GM12878 (cell line): ENCODE results near the gene THRA. TPM values are rescaled to one million over a fixed set of nuclear protein-coding genes. Genes with fewer than 3 reads are reported as not detected.

ENCODE experiments used
- ASH2L ChIP-seq: fragments of 300-600, 200-600 bp; sonication (generic); IDR thresholded peaks from 2 replicates; pipeline ENCODE4 v1.6.1; 2017; ENCODE audit warnings: low read depth, mild to moderate bottlenecking, borderline replicate concordance
- CHD2 ChIP-seq: IDR thresholded peaks from 2 replicates; pipeline ENCODE4 v1.6.1; 2011; ENCODE audit warnings: low read depth, low read length, improper control_type of control experiment, borderline replicate concordance
- ETV6 ChIP-seq, 2 experiments: fragments of 450-650 bp in 1 of 2; IDR thresholded peaks in 1 of 2; conservative IDR thresholded peaks in 1 of 2; 2 replicates each; pipeline ENCODE4 v1.6.1; 2014; ENCODE audit warnings: antibody characterized with exemption in 1 of 2, borderline replicate concordance in 1 of 2, low read depth in 1 of 2, mild to moderate bottlenecking in 1 of 2, moderate library complexity in 1 of 2
- FOS ChIP-seq: IDR thresholded peaks from 3 replicates; pipeline ENCODE4 v1.6.1; 2011; ENCODE audit warnings: borderline replicate concordance; ENCODE audit not compliant: insufficient read length; ENCODE audit errors: extremely low read depth
- HDAC6 ChIP-seq: fragments of 200-600 bp; sonication (generic); IDR thresholded peaks from one replicate; pipeline ENCODE4 v1.8.0; 2017; ENCODE audit warnings: antibody characterized with exemption; ENCODE audit not compliant: unreplicated experiment
- KDM1A ChIP-seq: fragments of 200-600 bp; sonication (generic); IDR thresholded peaks from 2 replicates; pipeline ENCODE4 v1.6.1; 2016; ENCODE audit warnings: borderline replicate concordance
- MEF2B ChIP-seq: fragments of 450-650 bp; IDR thresholded peaks from 2 replicates; pipeline ENCODE4 v1.6.1; 2018; ENCODE audit warnings: mild to moderate bottlenecking, moderate library complexity; ENCODE audit not compliant: partially characterized antibody, poor library complexity, severe bottlenecking
- NR2C2 ChIP-seq: IDR thresholded peaks from 2 replicates; pipeline ENCODE4 v1.6.1; 2011; ENCODE audit warnings: borderline replicate concordance, low read depth; ENCODE audit not compliant: control insufficient read depth, insufficient read length
- SIN3A ChIP-seq: IDR thresholded peaks from 2 replicates; pipeline ENCODE4 v1.6.1; 2012; ENCODE audit warnings: low read depth, low read length, improper control_type of control experiment
- SREBF1 ChIP-seq: IDR thresholded peaks from 2 replicates; pipeline ENCODE4 v1.6.1; 2012; ENCODE audit warnings: mild to moderate bottlenecking, low read length
- SREBF2 ChIP-seq: IDR thresholded peaks from 2 replicates; pipeline ENCODE4 v1.6.1; 2012; ENCODE audit warnings: mild to moderate bottlenecking, low read length
- STAT3 ChIP-seq: IDR thresholded peaks from 2 replicates; pipeline ENCODE4 v1.6.1; 2011; ENCODE audit warnings: low read depth, low read length, improper control_type of control experiment
- SUPT20H ChIP-seq: IDR thresholded peaks from 2 replicates; pipeline ENCODE4 v1.6.1; 2011; ENCODE audit warnings: low read depth, mild to moderate bottlenecking, low read length, moderate library complexity, borderline replicate concordance; ENCODE audit not compliant: control insufficient read depth
- ZNF207 ChIP-seq: fragments of 450-650 bp; IDR thresholded peaks from 2 replicates; pipeline ENCODE4 v1.6.1; 2014; ENCODE audit warnings: antibody characterized with exemption, mild to moderate bottlenecking, borderline replicate concordance
- polyA plus RNA-seq, 11 experiments: library from polyadenylated mRNA; depleted of rRNA in 4 of 11; unstranded in 6 of 11; stranded (reverse) in 5 of 11; fragments of >200 nt; fragmentation: Nextera tagmentation in 4 of 11; fragmentation: Illumina TruSeq in 1 of 11; extraction: Ambion mirVana in 4 of 11; extraction: Trizol in 1 of 11; gene quantifications; 1 replicate in 1 of 11; 2 replicates in 10 of 11; pipeline versions ENCODE4 v1.2.1 to v1.2.3, GENCODE V29; 2011 to 2016; ENCODE audit warnings: inconsistent platforms in 2 of 11, missing spikeins in 2 of 11, low read depth in 1 of 11
- total RNA-seq, 4 experiments: library from RNA; depleted of rRNA in 3 of 4; stranded (reverse); fragments of >200 nt in 3 of 4; fragmentation: Illumina TruSeq in 1 of 4; extraction: Trizol in 1 of 4; gene quantifications; 2 replicates each; pipeline versions ENCODE4 v1.2.1 to v1.2.3, GENCODE V29; 2013 to 2021
- TF ChIP-seq, protein P1 (sequence below): fragments of 450-650 bp; formaldehyde crosslinking; IDR thresholded peaks from 2 replicates; pipeline ENCODE4 v1.4.0; 2022; ENCODE audit warnings: mild to moderate bottlenecking, moderate library complexity
- TF ChIP-seq, protein P2 (sequence below): fragments of 450-650 bp; IDR thresholded peaks from 2 replicates; pipeline ENCODE4 v1.6.1; 2018; ENCODE audit warnings: mild to moderate bottlenecking, low read depth, moderate library complexity; ENCODE audit not compliant: partially characterized antibody
- TF ChIP-seq, protein P3 (sequence below): fragments of 150-350 bp; IDR thresholded peaks from 2 replicates; pipeline ENCODE4 v1.6.1; 2016; ENCODE audit warnings: low read depth, low read length
- TF ChIP-seq, protein P4 (sequence below): IDR thresholded peaks from 2 replicates; pipeline ENCODE4 v1.6.1; 2011; ENCODE audit warnings: borderline replicate concordance, low read depth, mild to moderate bottlenecking, moderate library complexity, low read length; ENCODE audit not compliant: insufficient read depth, poor library complexity, severe bottlenecking

Gene THRA
- total and polyA plus RNA-seq, 10 of the 15 experiments (the other 5 are each of a cell fraction or from before 2014, with no cell fraction given), result 0.03 to 2.0 (median 0.64) TPM

DNA sequence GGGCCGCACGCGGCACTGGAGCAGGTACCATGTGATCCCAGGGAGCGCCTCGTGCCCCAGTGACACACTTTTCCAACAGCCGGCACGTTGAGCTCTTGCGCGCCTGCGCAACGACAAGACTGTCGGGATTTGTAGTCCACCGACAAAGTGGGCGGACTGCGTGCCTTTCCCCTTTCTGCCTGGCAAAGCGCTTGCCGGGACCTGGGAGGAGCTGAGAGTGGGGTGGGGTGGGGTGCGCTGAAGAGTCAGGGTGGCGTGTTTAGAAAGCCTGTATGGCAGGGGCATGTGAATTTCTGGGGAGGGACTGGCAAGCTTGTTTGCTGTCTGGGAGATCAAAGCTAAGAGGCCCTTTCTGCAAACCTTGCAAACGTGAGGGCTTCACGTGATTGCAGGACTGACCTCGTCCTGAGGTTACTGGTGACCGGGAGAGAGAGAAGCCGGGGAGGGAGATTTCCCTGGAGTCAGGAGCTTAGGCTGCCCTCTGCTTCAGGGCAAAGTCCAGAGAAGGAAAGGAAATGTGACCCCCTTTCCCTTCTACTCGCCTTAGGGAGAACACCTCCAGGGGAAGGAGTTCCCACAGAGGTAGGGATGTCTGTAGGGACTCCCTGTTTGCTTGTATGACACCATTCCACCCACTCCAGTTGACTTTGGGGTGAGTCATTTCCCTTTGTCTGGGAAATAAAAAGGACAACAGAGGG is 38.1 kb downstream of the THRA start (continued):
- TF ChIP-seq, protein P1, sequence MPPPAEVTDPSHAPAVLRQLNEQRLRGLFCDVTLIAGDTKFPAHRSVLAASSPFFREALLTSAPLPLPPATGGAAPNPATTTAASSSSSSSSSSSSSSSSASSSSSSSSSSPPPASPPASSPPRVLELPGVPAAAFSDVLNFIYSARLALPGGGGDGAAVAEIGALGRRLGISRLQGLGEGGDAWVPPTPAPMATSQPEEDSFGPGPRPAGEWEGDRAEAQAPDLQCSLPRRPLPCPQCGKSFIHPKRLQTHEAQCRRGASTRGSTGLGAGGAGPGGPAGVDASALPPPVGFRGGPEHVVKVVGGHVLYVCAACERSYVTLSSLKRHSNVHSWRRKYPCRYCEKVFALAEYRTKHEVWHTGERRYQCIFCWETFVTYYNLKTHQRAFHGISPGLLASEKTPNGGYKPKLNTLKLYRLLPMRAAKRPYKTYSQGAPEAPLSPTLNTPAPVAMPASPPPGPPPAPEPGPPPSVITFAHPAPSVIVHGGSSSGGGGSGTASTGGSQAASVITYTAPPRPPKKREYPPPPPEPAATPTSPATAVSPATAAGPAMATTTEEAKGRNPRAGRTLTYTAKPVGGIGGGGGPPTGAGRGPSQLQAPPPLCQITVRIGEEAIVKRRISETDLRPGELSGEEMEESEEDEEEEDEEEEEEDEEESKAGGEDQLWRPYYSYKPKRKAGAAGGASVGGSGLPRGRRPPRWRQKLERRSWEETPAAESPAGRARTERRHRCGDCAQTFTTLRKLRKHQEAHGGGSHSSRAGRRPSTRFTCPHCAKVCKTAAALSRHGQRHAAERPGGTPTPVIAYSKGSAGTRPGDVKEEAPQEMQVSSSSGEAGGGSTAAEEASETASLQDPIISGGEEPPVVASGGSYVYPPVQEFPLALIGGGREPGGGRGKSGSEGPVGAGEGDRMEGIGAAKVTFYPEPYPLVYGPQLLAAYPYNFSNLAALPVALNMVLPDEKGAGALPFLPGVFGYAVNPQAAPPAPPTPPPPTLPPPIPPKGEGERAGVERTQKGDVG (CRISPR knock-in tag), result no peak
- TF ChIP-seq SREBF2 (no peak), ZNF207 (no peak), STAT3 (no peak), SUPT20H (no peak), ASH2L (no peak), KDM1A (no peak), SIN3A (peak; percentile 54; the same call in 1 of the 2 replicates), NR2C2 (no peak), FOS (peak; percentile 9), MEF2B (peak; percentile 79), ETV6 (conservative IDR thresholded peaks at IDR 0.05 in 1 of 2, IDR thresholded peaks at IDR 0.05 in 1 of 2; ENCODE audit: borderline replicate concordance in 1 of 2, low read depth in 1 of 2) (peak in 1 of 2 experiments; percentile 93; a peak in 2 of 4 replicates), CHD2 (no peak), HDAC6 (no peak), SREBF1 (no peak)
- TF ChIP-seq, protein P2, sequence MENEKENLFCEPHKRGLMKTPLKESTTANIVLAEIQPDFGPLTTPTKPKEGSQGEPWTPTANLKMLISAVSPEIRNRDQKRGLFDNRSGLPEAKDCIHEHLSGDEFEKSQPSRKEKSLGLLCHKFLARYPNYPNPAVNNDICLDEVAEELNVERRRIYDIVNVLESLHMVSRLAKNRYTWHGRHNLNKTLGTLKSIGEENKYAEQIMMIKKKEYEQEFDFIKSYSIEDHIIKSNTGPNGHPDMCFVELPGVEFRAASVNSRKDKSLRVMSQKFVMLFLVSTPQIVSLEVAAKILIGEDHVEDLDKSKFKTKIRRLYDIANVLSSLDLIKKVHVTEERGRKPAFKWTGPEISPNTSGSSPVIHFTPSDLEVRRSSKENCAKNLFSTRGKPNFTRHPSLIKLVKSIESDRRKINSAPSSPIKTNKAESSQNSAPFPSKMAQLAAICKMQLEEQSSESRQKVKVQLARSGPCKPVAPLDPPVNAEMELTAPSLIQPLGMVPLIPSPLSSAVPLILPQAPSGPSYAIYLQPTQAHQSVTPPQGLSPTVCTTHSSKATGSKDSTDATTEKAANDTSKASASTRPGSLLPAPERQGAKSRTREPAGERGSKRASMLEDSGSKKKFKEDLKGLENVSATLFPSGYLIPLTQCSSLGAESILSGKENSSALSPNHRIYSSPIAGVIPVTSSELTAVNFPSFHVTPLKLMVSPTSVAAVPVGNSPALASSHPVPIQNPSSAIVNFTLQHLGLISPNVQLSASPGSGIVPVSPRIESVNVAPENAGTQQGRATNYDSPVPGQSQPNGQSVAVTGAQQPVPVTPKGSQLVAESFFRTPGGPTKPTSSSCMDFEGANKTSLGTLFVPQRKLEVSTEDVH, result no peak
- TF ChIP-seq, protein P3, sequence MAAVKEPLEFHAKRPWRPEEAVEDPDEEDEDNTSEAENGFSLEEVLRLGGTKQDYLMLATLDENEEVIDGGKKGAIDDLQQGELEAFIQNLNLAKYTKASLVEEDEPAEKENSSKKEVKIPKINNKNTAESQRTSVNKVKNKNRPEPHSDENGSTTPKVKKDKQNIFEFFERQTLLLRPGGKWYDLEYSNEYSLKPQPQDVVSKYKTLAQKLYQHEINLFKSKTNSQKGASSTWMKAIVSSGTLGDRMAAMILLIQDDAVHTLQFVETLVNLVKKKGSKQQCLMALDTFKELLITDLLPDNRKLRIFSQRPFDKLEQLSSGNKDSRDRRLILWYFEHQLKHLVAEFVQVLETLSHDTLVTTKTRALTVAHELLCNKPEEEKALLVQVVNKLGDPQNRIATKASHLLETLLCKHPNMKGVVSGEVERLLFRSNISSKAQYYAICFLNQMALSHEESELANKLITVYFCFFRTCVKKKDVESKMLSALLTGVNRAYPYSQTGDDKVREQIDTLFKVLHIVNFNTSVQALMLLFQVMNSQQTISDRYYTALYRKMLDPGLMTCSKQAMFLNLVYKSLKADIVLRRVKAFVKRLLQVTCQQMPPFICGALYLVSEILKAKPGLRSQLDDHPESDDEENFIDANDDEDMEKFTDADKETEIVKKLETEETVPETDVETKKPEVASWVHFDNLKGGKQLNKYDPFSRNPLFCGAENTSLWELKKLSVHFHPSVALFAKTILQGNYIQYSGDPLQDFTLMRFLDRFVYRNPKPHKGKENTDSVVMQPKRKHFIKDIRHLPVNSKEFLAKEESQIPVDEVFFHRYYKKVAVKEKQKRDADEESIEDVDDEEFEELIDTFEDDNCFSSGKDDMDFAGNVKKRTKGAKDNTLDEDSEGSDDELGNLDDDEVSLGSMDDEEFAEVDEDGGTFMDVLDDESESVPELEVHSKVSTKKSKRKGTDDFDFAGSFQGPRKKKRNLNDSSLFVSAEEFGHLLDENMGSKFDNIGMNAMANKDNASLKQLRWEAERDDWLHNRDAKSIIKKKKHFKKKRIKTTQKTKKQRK, result no peak
- TF ChIP-seq, protein P4, sequence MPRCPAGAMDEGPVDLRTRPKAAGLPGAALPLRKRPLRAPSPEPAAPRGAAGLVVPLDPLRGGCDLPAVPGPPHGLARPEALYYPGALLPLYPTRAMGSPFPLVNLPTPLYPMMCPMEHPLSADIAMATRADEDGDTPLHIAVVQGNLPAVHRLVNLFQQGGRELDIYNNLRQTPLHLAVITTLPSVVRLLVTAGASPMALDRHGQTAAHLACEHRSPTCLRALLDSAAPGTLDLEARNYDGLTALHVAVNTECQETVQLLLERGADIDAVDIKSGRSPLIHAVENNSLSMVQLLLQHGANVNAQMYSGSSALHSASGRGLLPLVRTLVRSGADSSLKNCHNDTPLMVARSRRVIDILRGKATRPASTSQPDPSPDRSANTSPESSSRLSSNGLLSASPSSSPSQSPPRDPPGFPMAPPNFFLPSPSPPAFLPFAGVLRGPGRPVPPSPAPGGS, result no peak
